Measurements from ENCODE around the gene COG1.

COG1 gene

DNA sequence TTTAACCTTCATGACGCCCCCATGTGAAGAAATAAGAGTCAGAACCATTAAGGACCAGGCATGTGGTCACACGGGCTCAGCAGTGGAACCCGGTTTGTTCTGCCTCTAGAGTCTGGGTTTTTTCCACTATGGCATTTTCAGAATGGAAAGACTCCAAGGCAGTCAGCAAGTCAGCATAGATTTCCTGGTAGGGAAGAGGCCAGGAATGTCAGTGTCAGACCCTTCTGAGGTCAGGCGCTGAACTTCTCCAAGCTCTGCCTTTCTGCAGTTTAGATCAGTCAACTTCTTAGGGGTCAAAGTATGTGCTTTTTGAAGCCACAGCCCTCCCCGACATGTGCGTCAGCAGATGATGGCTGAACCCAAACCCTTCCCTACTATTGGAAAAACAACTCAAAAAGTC lies 24.2 kb upstream of the COG1 start:
- no peak for DNase-seq

DNA sequence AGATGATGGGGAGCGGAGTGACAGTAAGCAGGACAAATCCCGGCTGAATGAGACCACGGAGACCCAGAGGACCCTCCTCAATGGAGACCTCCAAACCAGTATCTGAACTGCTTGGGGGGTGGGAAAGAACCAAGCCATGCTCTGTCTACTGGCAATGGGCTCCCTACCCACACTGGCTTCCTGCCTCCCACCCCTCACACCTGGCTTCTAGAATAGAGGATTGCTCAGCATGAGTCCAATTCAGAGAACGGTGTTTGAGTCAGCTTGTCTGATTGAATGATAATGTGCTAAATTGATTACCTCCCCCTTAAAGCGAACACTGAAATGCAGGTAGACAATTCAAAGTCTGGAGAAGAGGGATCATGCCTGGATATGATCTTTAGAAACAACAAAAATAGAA lies 22.5 kb upstream of the COG1 start:
- no peak for DNase-seq

DNA sequence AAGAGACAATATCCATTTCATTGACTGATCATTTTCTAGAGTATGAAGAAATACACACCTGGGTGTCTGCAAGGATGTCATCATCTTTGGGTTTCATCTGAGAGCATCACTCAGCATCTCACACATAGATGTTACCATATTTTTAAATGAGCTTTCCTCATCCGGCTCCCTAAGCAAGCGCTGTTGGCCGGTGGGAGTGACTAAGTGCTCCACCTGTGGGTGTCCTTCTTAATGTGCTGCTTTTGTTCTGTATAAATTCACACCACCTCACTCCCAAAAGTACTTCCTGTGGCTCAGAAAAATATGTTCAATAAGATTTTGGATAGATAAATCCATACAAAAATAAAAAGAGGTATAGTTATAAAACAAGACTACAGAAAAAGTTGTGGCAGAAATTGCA lies 20.6 kb upstream of the COG1 start:
- DNase-seq = no peak

DNA sequence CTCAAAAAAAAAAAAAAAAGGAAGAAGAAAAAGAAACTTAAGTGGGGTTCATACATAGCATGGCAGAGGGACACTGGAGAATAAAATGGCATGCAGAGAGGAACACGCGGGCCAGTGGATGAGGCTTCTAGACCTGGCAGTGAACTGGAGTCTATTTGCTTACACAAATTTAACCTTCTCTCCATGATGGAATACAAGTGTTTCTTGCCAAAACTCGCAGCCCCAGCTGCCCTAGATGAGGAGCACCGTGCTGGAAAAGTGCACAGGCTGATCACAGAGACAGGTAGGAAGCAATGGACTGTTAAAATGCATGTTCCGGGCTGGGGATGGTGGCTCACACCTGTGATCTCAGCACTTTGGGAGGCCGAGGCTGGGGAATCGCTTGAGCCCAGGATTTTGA lies 18.7 kb upstream of the COG1 start:
- no peak for DNase-seq

DNA sequence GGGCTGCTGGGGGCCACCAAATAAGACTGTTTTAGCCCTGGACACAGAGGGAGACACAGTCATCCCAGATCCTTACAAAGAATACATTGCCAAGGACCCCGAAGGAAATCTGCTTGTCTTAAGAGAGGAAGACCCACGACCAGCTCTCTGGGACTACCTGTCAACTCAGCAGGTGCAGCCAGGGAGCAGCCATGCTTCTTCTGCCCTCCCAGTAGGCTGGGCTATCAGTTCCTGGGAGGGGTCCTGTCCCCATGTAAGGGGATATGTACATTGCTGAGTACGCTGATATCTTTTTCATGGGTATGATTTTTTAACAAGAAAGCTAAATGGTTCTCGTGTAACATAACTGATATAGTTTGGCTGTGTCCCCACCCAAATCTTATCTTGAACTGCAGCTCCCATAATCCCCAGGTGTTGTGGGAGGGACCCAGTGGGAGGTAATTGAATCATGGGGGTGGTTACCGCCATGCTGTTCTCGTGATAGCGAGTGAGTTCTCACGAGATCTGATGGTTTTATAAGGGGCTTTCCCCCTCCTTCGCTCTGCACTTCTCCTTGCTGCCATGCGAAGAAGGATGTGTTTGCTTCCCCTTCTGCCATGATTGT lies 16.8 kb upstream of the COG1 start:
- no peak for DNase-seq

DNA sequence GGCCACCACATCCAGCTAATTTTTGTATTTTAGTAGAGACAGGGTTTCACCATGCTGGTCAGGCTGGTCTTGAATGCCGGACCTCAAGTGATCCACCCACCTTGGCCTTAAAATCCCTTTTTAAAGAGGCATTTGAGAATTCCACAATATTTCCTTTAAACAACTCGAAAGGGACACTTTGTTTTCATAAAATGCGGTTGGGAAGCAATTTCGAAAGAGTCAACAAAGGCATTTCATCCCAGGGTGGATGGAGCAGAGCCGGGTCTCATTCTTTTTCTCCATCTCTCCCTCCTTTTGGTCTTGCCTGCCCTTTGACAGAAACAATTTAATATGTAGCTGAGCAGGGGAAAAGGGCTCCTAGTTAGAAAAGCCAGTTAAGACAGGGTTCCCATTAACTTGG lies 13.5 kb upstream of the COG1 start:
- no peak for DNase-seq

DNA sequence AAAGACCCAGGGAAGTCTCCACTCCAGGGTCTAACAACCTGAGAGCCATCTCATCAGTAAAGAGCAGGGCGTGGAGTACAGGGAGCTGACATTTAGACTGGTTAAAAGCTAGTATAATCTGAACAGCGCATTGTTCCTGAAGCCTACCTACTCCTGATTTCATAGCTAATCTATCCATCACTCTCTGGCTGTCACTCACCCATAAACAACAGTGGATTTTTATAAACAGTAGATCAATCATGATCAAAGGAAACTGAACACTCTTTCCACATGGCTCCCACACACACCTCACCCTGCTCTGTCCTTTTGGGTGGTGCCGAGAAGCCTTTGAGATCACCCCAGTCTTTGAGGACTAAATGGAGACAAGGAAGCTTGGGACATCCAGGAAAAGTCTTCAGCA lies 13.0 kb upstream of the COG1 start:
- no peak for DNase-seq

DNA sequence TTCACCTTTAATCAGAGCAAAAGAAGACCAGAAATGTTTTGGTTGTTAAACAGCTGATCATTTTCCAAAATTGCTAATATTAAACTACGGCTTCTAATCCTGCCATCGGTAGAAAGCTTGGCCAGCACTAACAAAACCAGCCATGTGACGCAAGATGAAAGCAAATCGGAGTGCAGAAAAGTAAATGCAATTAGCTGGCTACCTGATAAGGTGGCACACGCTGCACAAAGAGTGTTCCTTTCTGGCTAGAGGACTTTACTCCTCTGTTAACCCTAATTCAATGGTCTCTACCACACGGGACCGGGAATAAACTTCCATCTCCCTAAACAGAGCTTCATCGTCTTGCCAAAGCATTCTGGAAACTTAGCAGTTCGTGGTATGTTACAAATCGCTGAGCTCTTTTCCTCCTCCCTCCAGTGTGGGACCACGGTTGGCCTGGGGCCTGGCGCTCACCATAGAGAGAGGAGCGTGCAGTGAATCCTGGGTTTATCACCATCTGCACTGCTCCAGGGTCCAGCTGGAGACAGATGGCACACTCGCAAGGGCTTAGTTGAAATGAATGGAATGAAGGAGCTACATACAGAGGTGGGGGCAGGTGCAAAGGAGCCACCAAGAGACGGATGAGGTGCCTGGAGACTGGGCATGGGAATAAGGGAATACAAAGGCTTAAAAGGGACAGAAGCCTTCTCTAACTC lies 10.1 kb upstream of the COG1 start:
- peak; percentile 61 for DNase-seq

DNA sequence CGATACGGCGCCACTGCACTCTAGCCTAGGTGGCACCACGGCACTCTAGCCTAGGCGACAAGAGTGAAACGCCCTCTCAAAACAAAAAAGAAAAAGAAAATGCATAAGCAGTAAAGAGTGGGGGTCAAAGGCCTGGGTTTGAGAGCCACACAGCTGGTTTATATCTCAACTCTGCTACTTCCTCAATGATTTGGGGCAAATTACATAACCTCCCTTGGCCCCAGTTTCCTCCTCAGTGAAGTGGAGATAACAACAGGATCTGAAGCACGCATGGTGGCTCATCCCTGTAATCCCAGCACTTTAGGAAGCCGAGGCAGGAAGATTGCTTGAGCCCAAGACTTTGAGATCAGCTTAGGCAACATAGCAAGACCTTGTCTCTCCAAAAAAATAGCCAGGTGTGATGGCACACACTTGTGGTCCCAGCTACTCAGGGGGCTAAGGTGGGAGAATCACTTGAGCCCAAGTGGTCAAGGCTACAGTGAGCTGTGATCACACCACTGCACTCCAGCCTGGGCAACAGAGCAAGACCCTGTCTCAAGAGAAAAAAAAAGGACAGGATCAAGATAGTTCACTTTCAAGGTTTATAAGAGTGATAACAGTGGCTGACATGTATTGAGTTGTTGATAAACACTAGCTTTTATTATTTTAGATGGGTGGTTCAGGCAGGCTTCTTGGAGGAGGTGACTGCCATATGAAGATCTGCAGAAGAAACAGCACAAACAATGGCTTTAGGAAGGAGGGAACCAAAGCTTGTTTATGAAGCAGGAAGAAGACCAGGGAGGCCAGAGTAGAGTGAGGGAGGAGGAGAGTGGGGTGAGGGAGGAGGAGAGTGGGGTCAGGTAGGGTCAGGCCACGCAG lies 8.5 kb upstream of the COG1 start:
- DNase-seq = no peak

DNA sequence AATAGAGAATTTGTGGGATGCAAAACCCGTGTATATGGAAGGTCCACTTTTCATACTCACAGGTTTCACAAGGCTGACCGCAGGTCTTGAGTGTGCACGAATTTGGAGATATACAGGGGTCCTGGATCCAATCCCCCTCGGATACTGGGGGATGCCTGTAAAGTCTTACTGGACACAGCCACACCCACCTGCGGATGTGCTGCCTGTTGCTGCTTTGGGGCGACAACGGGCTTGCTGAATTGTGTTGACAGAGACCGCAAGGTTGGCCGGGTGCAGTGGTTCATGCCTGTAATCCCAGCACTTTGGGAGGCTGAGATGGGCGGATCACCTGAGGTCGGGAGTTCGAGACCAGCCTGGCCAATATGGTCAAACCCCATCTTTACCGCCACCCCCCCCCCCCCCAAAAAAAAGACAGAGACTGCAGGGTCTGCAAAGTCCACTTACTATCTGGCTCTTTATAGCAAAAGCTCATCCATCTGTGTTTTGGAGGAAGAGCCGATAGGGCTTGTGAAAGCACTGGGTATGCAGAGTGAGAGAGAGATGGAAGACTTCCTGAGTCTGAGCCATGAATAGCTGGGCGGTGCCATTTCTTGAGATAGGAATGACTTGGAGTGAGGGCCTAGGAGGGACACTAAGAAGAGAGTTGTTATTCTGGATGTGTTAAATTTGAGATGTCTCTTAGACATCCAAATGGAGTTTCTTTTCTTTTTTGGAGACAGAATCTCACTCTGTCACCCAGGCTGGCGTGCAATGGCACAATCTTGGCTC lies 6.4 kb upstream of the COG1 start:
- no peak for DNase-seq

DNA sequence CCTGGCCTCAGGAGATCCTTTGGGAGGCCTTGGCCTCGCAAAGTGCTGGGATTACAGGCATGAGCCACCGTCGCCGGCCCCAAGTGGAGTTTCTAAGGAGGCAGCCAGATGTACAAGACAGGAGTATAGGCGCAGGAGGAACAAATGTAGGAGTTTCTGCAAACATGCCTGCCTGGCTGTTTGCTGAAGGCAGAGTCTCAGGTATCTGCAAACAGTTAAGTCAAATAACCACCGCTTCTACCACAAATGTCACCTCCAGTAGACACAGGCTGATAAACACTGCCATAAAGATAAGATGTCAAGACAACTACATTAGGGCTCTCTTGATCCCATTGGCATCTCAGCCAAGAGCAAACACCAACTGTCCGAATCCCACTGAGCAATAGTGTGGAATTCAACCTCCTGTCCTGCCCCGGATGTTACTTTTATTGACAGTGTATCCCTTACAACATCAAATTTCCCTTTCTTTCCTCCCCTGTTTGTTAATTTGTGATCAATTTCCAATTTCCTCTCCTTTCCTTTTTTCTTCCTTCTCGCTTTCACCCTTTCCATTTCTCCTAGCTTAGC lies 5.6 kb upstream of the COG1 start:
- DNase-seq = no peak

DNA sequence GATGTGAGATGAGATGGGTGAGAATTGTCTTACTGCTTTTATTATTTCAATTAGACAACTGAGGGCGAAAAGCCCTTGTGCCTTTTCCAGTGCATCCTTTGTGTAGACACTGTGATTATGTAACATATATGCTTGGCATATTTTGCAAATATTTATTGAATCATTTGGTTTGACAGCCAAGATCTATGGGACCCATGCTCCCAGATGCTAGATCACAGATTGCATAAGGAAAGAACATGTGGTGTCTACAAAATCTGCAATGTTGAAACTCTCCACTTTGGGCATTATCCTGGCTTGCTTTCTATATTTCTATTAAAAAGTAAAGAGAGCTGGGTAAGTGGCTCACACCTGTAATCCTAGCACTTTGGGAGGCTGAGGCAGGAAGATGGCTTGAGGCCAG lies 4.8 kb upstream of the COG1 start:
- DNase-seq = no peak

DNA sequence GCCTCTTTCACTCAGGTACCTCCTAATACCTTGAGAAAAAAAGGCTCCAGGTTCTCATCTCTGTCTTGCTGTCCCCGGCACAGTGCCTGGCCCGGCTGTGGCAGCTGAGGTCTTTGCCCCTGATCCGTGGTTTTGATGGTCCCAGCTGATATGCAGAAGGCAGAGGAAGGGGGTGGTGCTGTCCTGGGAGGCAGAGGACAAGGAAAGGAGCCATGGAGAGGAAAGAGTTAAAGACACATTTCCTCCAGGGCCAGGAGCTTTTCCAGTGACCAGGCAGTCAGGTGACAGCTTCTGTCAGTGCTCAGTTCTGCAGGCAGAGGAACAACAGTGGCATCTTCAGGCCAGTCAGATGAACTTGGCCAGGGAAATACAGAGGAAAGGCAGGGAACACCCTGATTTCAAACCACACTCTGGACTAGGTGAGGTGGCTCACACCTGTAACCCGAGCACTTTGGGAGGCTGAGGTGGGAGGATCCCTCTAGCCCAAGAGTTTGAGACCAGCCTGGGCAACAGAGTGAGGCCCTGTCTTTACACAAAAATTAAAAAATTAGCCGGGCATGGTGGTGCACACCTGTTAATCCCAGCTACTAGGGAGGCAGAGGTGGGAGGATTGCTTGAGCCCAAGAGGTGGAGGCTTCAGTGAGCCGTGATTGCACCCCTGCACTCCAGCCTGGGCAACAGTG lies 3.3 kb upstream of the COG1 start:
- DNase-seq = peak; percentile 78

DNA sequence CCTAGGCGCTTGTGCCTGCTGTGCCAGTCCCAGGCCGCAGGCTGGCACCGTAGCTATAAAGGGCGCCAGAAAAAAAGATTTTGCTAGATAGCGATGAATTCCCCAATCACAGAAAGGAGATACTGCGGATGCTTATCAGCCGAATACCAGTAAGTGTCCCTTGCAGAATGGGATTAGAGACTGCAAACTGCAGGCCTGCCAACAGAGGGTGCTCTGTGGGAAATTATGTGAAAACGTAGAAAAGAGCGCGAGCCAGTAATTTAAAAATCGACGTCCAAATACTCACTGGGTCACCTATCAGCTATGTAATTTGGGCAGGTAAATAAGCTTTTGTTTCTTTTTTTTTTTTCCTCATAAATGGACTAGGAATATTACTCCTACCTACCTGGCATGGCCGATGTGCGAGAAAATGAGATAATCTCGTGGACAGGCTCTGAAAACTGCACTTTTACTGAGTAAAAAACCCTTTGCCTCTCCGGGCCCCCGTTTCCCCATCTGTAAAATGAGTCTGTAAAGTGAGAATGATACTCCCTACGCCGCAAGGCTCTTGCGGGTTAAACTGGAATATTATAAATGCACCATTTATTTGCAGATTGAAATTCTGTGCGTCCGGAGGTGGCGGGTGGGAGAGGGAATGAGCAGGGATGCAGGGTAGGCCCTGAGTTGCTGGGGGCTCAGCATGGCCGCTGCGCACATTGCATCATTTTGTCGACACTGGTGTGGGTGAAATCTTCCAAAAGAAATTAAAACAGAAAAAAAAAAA lies 1.2 kb upstream of the COG1 start:
- peak; percentile 91 for DNase-seq

DNA sequence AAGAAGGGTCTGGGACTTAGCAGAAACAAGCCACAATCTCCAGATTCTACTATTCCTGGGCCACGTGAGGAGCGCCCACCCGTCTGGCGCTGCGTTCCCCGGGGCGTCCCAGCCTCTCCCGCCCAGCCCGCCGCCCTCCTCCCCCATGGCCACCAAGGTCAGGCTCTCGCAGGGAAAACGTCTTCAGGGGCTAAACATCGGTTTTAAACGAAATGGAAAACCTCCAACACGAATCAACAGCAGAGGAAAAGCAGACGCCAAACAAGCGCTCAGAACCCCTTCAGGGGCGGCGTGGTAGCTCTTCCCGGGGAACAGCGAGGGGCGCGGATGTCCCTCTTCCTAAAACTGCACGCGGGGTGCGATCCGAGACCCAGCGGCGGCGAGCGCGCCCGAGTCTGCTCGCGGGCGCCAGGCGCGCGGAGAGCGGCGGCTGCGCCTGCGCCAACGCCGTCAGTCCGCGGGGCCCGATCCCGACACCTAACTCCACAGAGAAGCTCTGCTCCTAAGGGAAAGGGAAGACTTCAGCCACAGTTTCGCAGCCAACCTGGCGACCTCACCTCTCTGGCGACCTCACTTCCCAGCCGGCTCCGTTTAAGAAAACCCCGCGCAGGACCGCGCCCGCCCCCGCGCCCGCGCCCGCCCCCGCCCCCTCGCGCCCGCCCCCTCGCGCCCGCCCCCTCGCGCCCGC lies 505 bp upstream of the COG1 start:
- DNase-seq = peak; percentile 86

DNA sequence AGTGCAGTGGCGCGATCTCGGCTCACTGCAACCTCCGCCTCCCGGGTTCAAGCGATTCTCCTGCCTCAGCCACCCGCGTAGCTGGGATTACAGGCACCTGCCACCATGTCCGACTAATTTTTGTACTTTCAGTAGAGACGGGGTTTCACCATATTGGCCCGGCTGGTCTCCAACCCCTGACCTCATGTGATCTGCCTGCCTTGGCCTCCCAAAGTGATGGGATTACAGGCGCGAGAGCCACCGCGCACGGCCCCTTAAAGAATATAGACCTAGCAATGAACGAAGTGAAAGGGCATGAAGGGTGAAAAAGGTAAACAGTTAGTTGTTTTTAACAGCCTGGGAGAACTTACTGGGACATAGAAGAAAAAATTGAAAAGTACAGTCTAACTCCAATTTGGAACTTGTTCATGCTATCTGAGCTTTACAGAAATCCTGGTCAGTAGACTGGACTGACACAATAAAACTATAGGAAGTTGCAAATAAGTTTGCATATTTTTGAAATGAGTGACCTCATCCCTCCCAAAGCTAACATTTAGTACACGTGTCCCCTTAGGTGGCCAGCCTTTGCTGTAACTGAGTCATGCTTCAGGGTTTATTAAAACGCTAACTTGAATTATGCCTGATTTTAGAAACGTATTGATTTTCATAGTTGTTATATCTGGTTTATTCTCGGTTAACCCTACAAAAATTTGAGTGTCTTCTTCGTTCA lies 1.8 kb downstream of the COG1 start:
- no peak for DNase-seq

DNA sequence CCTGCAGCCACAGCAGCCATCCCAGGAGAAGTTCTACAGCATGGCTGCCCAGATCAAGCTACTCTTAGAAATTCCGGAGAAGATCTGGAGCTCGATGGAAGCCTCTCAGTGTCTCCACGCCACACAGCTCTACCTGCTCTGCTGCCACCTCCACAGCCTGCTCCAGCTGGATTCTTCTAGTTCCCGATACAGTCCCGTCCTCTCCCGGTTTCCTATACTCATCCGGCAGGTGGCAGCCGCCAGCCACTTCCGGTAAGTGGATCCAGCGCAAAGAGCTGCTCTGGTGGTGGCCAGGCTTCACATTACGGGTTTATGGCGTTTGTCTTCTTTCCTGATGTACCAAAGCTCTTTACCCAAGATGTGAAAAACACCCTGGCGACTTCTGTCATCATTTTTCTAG lies 3.6 kb downstream of the COG1 start:
- peak; percentile 68 for DNase-seq

DNA sequence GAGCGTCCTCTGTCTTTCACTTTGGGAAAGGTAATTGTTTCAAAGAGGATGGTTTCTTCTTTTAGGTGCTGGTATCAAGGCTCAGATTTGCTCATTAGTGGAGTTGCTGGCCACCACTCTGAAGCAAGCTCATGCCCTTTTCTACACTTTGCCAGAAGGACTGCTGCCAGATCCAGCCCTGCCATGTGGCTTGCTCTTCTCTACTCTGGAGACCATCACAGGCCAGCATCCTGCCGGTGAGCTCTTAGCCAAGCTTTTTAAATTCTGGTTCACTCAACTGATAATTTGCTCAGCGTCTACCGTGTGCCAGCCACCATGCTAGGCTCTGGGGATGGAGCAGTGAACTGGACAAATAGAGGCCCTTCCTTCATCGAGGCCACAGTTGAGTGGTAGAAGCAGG lies 4.3 kb downstream of the COG1 start:
- DNase-seq = no peak

DNA sequence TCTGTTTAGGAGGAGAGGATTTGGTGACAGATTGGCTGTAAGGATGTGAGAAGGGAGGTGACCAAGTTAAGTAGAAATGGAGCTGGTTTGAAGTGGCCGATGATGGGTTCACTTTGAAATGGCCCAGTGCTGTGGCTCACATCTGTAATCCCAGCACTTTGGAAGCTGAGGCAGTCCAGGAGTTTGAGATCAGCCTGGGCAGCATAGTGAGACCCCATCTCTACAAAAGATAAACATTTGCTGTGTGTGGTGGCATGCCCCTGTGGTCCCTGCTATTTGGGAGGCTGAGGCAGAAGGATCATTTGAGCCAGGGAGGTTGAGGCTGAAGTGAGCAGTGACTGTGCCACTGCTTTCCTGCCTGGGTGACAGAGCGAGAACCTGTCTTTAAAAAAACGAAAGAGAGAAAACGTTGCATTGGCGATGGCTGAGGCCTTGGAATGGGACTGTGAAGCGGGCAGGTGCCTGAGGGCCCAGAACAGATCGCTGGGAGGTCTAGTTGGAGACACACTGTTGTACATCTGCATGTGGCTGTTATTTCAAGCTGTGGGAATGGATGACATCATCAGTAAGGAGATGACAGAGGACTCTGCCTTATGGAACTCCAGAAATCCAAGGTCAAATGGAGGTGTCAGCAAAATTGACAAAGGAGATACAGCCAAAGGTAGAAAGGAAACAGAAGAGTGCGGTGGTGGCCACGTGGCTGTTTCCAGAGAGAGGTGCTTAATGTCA lies 5.5 kb downstream of the COG1 start:
- no peak for DNase-seq

DNA sequence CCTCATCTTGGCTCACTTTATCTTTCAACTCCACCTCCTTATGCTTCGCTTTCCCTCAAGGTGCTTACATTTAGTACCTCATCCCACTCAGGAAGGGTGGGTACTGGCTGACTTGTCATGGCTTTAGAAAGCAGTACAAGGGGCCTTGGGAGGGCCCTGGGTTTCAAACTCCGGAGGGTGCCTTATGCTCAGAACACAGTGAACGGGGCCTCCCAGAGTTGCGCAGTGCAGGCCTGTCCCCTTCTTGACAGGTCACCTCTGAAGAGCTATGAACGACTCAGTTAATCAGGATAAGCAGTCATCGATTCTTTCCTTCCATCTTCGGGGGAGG lies 6.0 kb downstream of the COG1 start:
- DNase-seq = no peak

Data from eye (tissue), 1 donor.